Endothelial cell of umbilical vein (primary cell): ENCODE measurements around the gene TEX19. TPM values are rescaled to one million over a fixed set of nuclear protein-coding genes. Genes with fewer than 3 reads are reported as not detected.

Experiments
- BruUV-seq: library from RNA; stranded (reverse); fragments of 400-500 nt; replicated peaks from 2 replicates; lab custom pipeline; 2021; lab: Mats Ljungman, UMichigan
- CTCF ChIA-PET: fragments of 300-600, 350-600 bp; sonication (Branson Sonifier 250); formaldehyde crosslinking; loops from one replicate; lab custom pipeline; 2021; ENCODE audit warnings: antibody characterized with exemption, inconsistent platforms; lab: Charles Lee
- POLR2A ChIA-PET: fragments of 300-600, 350-600 bp; sonication (Branson Sonifier 250); formaldehyde crosslinking; loops from one replicate; lab custom pipeline; 2021; ENCODE audit warnings: antibody characterized with exemption, inconsistent platforms; lab: Charles Lee
- DNase-seq: peaks from one replicate; pipeline ENCODE4 v3.0.0-alpha.2; 2011; ENCODE audit warnings: low read depth, low spot score
- FAIRE-seq: peaks from 2 replicates; lab custom pipeline; 2011; peaks lifted over from hg19 to GRCh38; lab: Jason Lieb, UNC
- H2AFZ ChIP-seq: 2 replicates; pipeline ENCODE4 v1.6.0; 2012; ENCODE audit warnings: low read depth, low read length, control low read depth, inconsistent platforms
- H3K27ac ChIP-seq: 2 replicates; pipeline ENCODE4 v1.5.1; 2011; ENCODE audit warnings: low read depth, mild to moderate bottlenecking, control low read depth, low read length, moderate library complexity; ENCODE audit not compliant: insufficient read depth
- H3K27me3 ChIP-seq, 2 experiments: 2 replicates each; pipeline versions ENCODE4 v1.6.0 to v1.6.1; 2011; ENCODE audit warnings: low read length in 2 of 2, mixed read lengths in 1 of 2; ENCODE audit not compliant: control insufficient read depth in 2 of 2, insufficient read depth in 2 of 2
- H3K36me3 ChIP-seq, 2 experiments: 2 replicates in 1 of 2; 3 replicates in 1 of 2; pipeline ENCODE4 v1.5.1; 2011; ENCODE audit warnings: low read length in 2 of 2, mild to moderate bottlenecking in 1 of 2, moderate library complexity in 1 of 2; ENCODE audit not compliant: control insufficient read depth in 2 of 2, insufficient read depth in 2 of 2; ENCODE audit errors: extremely low read depth in 1 of 2
- H3K4me1 ChIP-seq: 3 replicates; pipeline ENCODE4 v1.5.1; 2011; ENCODE audit warnings: mild to moderate bottlenecking, low read length; ENCODE audit not compliant: control insufficient read depth, insufficient read depth; ENCODE audit errors: extremely low read depth
- H3K4me2 ChIP-seq: 2 replicates; pipeline ENCODE4 v1.6.1; 2011; ENCODE audit warnings: low read length, control low read depth, mixed read lengths; ENCODE audit not compliant: insufficient read depth
- H3K4me3 ChIP-seq, 3 experiments: fragments of 200-600 bp in 1 of 3; sonication (generic), shearing (Covaris generic) in 1 of 3; replicated peaks in 1 of 3; 2 replicates each; pipeline ENCODE4 v1.5.1; 2011 to 2016; ENCODE audit warnings: control low read depth in 3 of 3, low read length in 3 of 3, mild to moderate bottlenecking in 2 of 3, inconsistent platforms in 1 of 3, low read depth in 1 of 3, moderate library complexity in 1 of 3; ENCODE audit not compliant: insufficient read depth in 1 of 3
- H3K79me2 ChIP-seq: 2 replicates; pipeline ENCODE4 v1.6.0; 2012; ENCODE audit warnings: low read length, inconsistent platforms; ENCODE audit not compliant: control insufficient read depth, insufficient read depth
- H3K9ac ChIP-seq: replicated peaks from 2 replicates; pipeline ENCODE3; 2011; ENCODE audit warnings: low read length, control low read depth; ENCODE audit not compliant: insufficient read depth; ENCODE audit errors: extremely low read depth
- H3K9me1 ChIP-seq: replicated peaks from 3 replicates; pipeline ENCODE4 v1.6.0; 2011; ENCODE audit warnings: mild to moderate bottlenecking, low read length; ENCODE audit not compliant: control insufficient read depth, insufficient read depth; ENCODE audit errors: extremely low read depth
- H3K9me3 ChIP-seq: replicated peaks from 2 replicates; pipeline ENCODE4 v1.5.1; 2012; ENCODE audit warnings: low read length, inconsistent platforms; ENCODE audit not compliant: control insufficient read depth, insufficient read depth
- H4K20me1 ChIP-seq: replicated peaks from 2 replicates; pipeline ENCODE3; 2011; ENCODE audit warnings: mild to moderate bottlenecking, low read length; ENCODE audit not compliant: control insufficient read depth, insufficient read depth; ENCODE audit errors: extremely low read depth
- CTCF ChIP-seq, 2 donors: IDR thresholded peaks; 1 replicate in 1 of 2; 2 replicates in 1 of 2; pipeline ENCODE4 v1.5.1; 2011; ENCODE audit warnings: low read length in 2 of 2, mild to moderate bottlenecking in 2 of 2, moderate library complexity in 2 of 2, control low read depth in 1 of 2, inconsistent platforms in 1 of 2, low read depth in 1 of 2; ENCODE audit not compliant: insufficient read depth in 1 of 2; ENCODE audit errors: extremely low read depth in 1 of 2
- EZH2 ChIP-seq: IDR thresholded peaks from 2 replicates; pipeline ENCODE4 v1.6.1; 2012; ENCODE audit warnings: borderline replicate concordance, low read depth, mild to moderate bottlenecking, moderate library complexity, low read length, inconsistent platforms; ENCODE audit not compliant: severe bottlenecking
- FOS ChIP-seq: IDR thresholded peaks from 2 replicates; pipeline ENCODE4 v1.6.1; 2011; ENCODE audit warnings: mild to moderate bottlenecking, low read length, moderate library complexity, borderline replicate concordance; ENCODE audit not compliant: insufficient read depth
- GATA2 ChIP-seq: IDR thresholded peaks from 2 replicates; pipeline ENCODE4 v1.7.0; 2011; ENCODE audit warnings: low read depth, mild to moderate bottlenecking, moderate library complexity, mixed read lengths, low read length; ENCODE audit not compliant: insufficient read length, insufficient read depth
- JUN ChIP-seq: IDR thresholded peaks from 2 replicates; pipeline ENCODE4 v1.6.1; 2011; ENCODE audit warnings: borderline replicate concordance, low read depth; ENCODE audit not compliant: insufficient read length, insufficient read depth
- MAX ChIP-seq: IDR thresholded peaks from 2 replicates; pipeline ENCODE4 v1.6.1; 2011; ENCODE audit not compliant: insufficient read depth, insufficient read length
- MYC ChIP-seq: IDR thresholded peaks from one replicate; pipeline ENCODE4 v1.6.1; 2011; ENCODE audit warnings: mild to moderate bottlenecking, low read depth, low read length
- POLR2A ChIP-seq: IDR thresholded peaks from 2 replicates; pipeline ENCODE4 v1.6.1; 2012; ENCODE audit warnings: low read depth, mild to moderate bottlenecking, control low read depth, low read length
- POLR2AphosphoS5 ChIP-seq: IDR thresholded peaks from 2 replicates; pipeline ENCODE4 v1.6.1; 2012; ENCODE audit warnings: low read depth, mild to moderate bottlenecking, control low read depth, low read length, moderate library complexity; ENCODE audit not compliant: insufficient read depth
- dilution Hi-C: fragments of 300-500 bp; cut with MboI; formaldehyde crosslinking; loops from one replicate; pipeline ENCODE4 v1.15.0; 2019; ENCODE audit warnings: low sequenced_read_pairs; ENCODE audit not compliant: extremely low pct_ligation_motif_present
- intact Hi-C: fragments of 100-400 bp; cut with micrococcal nuclease; formaldehyde crosslinking; loops from one replicate; pipeline ENCODE4 v1.10.0; 2022
- polyA plus RNA-seq, 4 experiments: library from polyadenylated mRNA; depleted of rRNA in 3 of 4; stranded (reverse) in 3 of 4; unstranded in 1 of 4; fragments of >200 nt; gene quantifications; 2 replicates each; pipeline versions ENCODE4 v1.2.1 to v1.2.3, GENCODE V29; 2011 to 2012; ENCODE audit warnings: missing spikeins in 1 of 4
- total RNA-seq: library from RNA; stranded (reverse); gene quantifications from 2 replicates; pipeline ENCODE4 v1.2.3, GENCODE V29; 2021

The TEX19 gene
- total and polyA plus RNA-seq, 2 donors (not counting 3 experiments of a cell fraction or from before 2014, with no cell fraction given), result 0.06 TPM; not detected in 1

GRCh38 chr17:82399041-82399441, 40.0 kb downstream of the TEX19 start:
- Histone ChIP-seq H3K27ac (no peak overlapping the region), H3K4me1 (no peaks in the 10 kb centered on the region), H3K9me1 (no peaks in the 10 kb centered on the region), H3K79me2 (no peaks in the 10 kb centered on the region), H3K27me3 (no peaks in the 10 kb centered on the region), H3K4me3 (no peak overlapping the region), H3K9me3 (no peaks in the 10 kb centered on the region), H3K4me2 (no peak overlapping the region), H2AFZ (no peak overlapping the region), H3K36me3 (no peaks in the 10 kb centered on the region), H4K20me1 (no peaks in the 10 kb centered on the region), H3K9ac (no peak overlapping the region)
- FAIRE-seq (no peak), DNase-seq (peak; percentile 24)
- dilution Hi-C loops, result no loop called here
- TF ChIP-seq CTCF (IDR thresholded peaks at IDR 0.05; ENCODE audit: extremely low read depth in 1 of 2, insufficient read depth in 1 of 2, low read depth in 1 of 2, low read length in 2 of 2) (no peak), JUN (no peak), POLR2A (no peak), MAX (no peak), GATA2 (no peak)
- CTCF ChIA-PET, result interaction anchor here (1.3 kb wide), 1 partner anchor 26 kb away, joined by 3 read pairs; no protein-coding TSS in a partner anchor
- intact Hi-C loops, result no loop called here
- no TSS peak for BruUV-seq
- POLR2A ChIA-PET, result no interaction called here

GRCh38 chr17:82399601-82400101, 40.6 kb downstream of the TEX19 start:
- intact Hi-C loops, result no loop called here
- H3K9me3 ChIP-seq, result no peaks in the 10 kb centered on the region
- no peak overlapping the region for H3K4me3 ChIP-seq
- no peaks in the 10 kb centered on the region for H3K9me1 ChIP-seq
- no peak overlapping the region for H3K4me2 ChIP-seq
- no peak overlapping the region for H3K9ac ChIP-seq
- H3K27me3 ChIP-seq, result no peaks in the 10 kb centered on the region
- no peaks in the 10 kb centered on the region for H3K36me3 ChIP-seq
- BruUV-seq, result no TSS peak
- no peak overlapping the region for H2AFZ ChIP-seq
- ChIA-PET CTCF (interaction anchor here (1.3 kb wide), 1 partner anchor 25 kb away, joined by 3 read pairs; no protein-coding TSS in a partner anchor), POLR2A (no interaction called here)
- H4K20me1 ChIP-seq, result no peaks in the 10 kb centered on the region
- no peaks in the 10 kb centered on the region for H3K4me1 ChIP-seq
- no peaks in the 10 kb centered on the region for H3K79me2 ChIP-seq
- H3K27ac ChIP-seq, result no peak overlapping the region
- DNase-seq (no peak), FAIRE-seq (no peak)
- TF ChIP-seq GATA2 (no peak), JUN (no peak), MYC (no peak), CTCF (IDR thresholded peaks at IDR 0.05; ENCODE audit: extremely low read depth in 1 of 2, insufficient read depth in 1 of 2, low read depth in 1 of 2, low read length in 2 of 2) (no peak), EZH2 (no peak), MAX (no peak), POLR2AphosphoS5 (no peak), FOS (no peak), POLR2A (no peak)
- dilution Hi-C loops, result no loop called here
